GM23248 (cell line): ENCODE measurements around the gene GOLT1A.

Experiments used
- EZH2 ChIP-seq: fragments of 200-600 bp; sonication (generic); IDR thresholded peaks from 2 replicates; pipeline ENCODE4 v1.6.1; 2018; ENCODE audit warnings: antibody characterized with exemption, mild to moderate bottlenecking; ENCODE audit not compliant: insufficient read depth, poor library complexity, severe bottlenecking
- EZH2phosphoT487 ChIP-seq: fragments of 200-600 bp; sonication (generic); IDR thresholded peaks from 2 replicates; pipeline ENCODE4 v1.6.1; 2018; ENCODE audit warnings: antibody characterized with exemption, moderate library complexity, mild to moderate bottlenecking, low read depth; ENCODE audit not compliant: insufficient read depth

DNA sequence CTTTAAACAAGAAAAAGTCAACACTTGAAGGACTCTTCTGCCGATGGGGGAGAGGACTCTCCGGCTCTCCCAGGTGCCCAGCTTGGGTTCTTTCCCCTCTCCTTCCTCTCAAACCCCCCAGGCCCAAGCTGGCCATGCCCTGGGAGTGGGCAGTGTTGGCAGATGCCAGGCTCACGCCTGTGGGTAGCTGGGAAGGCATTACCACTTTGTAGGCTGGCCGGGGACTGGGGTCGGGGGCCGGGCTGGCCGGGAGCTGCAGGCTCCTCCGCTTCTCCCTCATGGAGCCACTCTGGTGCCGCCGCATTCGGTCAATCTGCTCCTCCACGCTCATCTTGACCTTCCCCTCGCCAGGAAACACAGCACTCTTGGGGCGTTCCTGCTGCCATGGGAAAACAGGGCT, 16.4 kb upstream of the GOLT1A start:
- no peak for TF ChIP-seq EZH2
- no peak for TF ChIP-seq EZH2phosphoT487
